Common myeloid progenitor, CD34-positive (primary cell): ENCODE measurements around the gene PTPRN2.

Experiments used
- CTCF ChIA-PET: fragments of 350-600 bp; sonication (Branson Sonifier 250); formaldehyde crosslinking; loops from one replicate; lab custom pipeline; 2021; ENCODE audit warnings: antibody characterized with exemption; lab: Charles Lee
- POLR2A ChIA-PET: fragments of 350-600 bp; sonication (Branson Sonifier 250); formaldehyde crosslinking; loops from one replicate; lab custom pipeline; 2021; ENCODE audit warnings: antibody characterized with exemption; lab: Charles Lee
- DNase-seq, 3 donors: peaks; one replicate each; pipeline versions ENCODE4 v3.0.0 to v3.0.0-alpha.2; 2013
- H3K27ac ChIP-seq, 2 experiments: 1 replicate in 1 of 2; 2 replicates in 1 of 2; pipeline ENCODE4 v1.7.0; 2013; ENCODE audit warnings: inconsistent platforms in 2 of 2, low read length in 2 of 2, mild to moderate bottlenecking in 2 of 2, low read depth in 1 of 2, moderate library complexity in 1 of 2; ENCODE audit not compliant: severe bottlenecking in 2 of 2, insufficient read depth in 1 of 2, poor library complexity in 1 of 2
- H3K27me3 ChIP-seq, 5 experiments: replicated peaks in 2 of 5; 1 replicate in 3 of 5; 2 replicates in 2 of 5; pipeline versions ENCODE4 v1.6.1 to v1.7.0; 2013; ENCODE audit warnings: low read length in 4 of 5, mild to moderate bottlenecking in 2 of 5, moderate library complexity in 2 of 5, inconsistent platforms in 1 of 5; ENCODE audit not compliant: insufficient read depth in 5 of 5, control insufficient read depth in 4 of 5
- H3K36me3 ChIP-seq, 4 experiments: 1 replicate in 2 of 4; 2 replicates in 2 of 4; pipeline versions ENCODE4 v1.6.1 to v1.7.0; 2013; ENCODE audit warnings: low read length in 3 of 4, control low read depth in 1 of 4, mild to moderate bottlenecking in 1 of 4; ENCODE audit not compliant: control insufficient read depth in 4 of 4, insufficient read depth in 4 of 4
- H3K4me1 ChIP-seq, 4 experiments: 1 replicate in 3 of 4; 2 replicates in 1 of 4; pipeline versions ENCODE4 v1.6.1 to v1.7.1; 2013; ENCODE audit warnings: low read length in 3 of 4, mild to moderate bottlenecking in 3 of 4, control low read depth in 1 of 4, inconsistent platforms in 1 of 4, moderate library complexity in 1 of 4; ENCODE audit not compliant: control insufficient read depth in 4 of 4, insufficient read depth in 4 of 4; ENCODE audit errors: control extremely low read depth in 1 of 4
- H3K4me3 ChIP-seq, 7 experiments: 1 replicate in 4 of 7; 2 replicates in 3 of 7; pipeline versions ENCODE4 v1.5.1 to v1.7.0; 2013; ENCODE audit warnings: mild to moderate bottlenecking in 7 of 7, low read length in 6 of 7, moderate library complexity in 6 of 7, inconsistent platforms in 2 of 7, low read depth in 2 of 7, control low read depth in 1 of 7; ENCODE audit not compliant: insufficient read depth in 4 of 7, control insufficient read depth in 1 of 7; ENCODE audit errors: extremely low read depth in 1 of 7
- H3K9me3 ChIP-seq, 5 experiments: 1 replicate in 4 of 5; 2 replicates in 1 of 5; pipeline versions ENCODE4 v1.6.1 to v1.7.1; 2013; ENCODE audit warnings: low read length in 4 of 5, mild to moderate bottlenecking in 2 of 5, inconsistent platforms in 1 of 5, low read depth in 1 of 5, moderate library complexity in 1 of 5; ENCODE audit not compliant: control insufficient read depth in 4 of 5, insufficient read depth in 2 of 5; ENCODE audit errors: control extremely low read depth in 1 of 5
- WGBS: methylation state at CpG from one replicate; pipeline ENCODE4 v1.1.5; 2013; ENCODE audit not compliant: insufficient coverage; 5-methylcytosine and 5-hydroxymethylcytosine counted together

PTPRN2 gene

DNA sequence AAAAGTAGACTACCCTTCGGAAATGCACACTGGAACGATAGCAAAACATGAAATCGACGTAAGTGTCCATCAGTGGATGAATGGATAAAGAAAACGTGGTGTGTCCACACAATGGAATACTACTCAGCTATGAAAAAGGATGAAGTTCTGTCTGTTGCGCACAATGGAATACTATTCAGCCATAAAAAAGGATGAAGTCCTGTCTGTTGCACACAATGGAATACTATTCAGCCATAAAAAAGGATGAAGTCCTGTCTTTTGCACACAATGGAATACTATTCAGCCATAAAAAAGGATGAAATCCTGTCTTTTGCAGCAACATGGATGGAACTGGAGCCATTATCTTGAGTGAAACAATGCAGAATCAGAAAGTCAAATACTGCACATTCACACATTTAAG is 591.8 kb downstream of the PTPRN2 start:
- no peaks in the 10 kb centered on the region for H3K4me1 ChIP-seq
- H3K9me3 ChIP-seq: peaks cover 0 to 3% (median 0%) of the 10 kb centered on the region in 5 experiments
- POLR2A ChIA-PET: no interaction called here

DNA sequence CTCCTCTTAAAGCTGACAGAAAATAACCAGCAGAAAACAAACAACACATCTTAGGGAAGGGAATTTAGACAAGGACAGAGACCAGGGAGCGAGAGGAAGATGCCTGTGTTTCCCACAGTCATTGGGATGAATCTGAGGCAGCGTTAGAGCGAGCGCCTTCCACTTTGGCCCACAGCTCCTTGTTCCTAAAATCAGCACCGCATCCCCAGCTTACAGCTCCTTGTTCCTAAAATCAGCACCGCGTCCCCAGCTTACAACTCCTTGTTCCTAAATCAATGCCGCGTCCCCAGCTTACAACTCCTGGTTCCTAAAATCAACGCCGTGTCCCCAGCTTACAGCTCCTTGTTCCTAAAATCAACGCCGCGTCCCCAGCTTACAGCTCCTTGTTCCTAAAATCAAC is 593.3 kb downstream of the PTPRN2 start:
- 82% methylated on average over 9 of the region's 14 CpGs for WGBS
- Histone ChIP-seq H3K9me3 (peaks cover 0 to 3% (median 0%) of the 10 kb centered on the region in 5 experiments), H3K27me3 (peaks cover 0 to 17% (median 0%) of the 10 kb centered on the region in 5 experiments), H3K36me3 (no peaks in the 10 kb centered on the region), H3K4me3 (no peak overlapping the region), H3K4me1 (no peaks in the 10 kb centered on the region), H3K27ac (no peak overlapping the region)
- no peak for DNase-seq
- CTCF ChIA-PET: no interaction called here
- POLR2A ChIA-PET: no interaction called here

More for the DNA sequence above, 591.8 kb downstream of the PTPRN2 start:
- CTCF ChIA-PET: no interaction called here
- 100% methylated on average over 3 of the region's 6 CpGs for WGBS
- H3K27me3 ChIP-seq: peaks cover 0 to 14% (median 0%) of the 10 kb centered on the region in 5 experiments
- H3K27ac ChIP-seq: no peak overlapping the region
- no peak for DNase-seq
- H3K4me3 ChIP-seq: no peak overlapping the region
- no peaks in the 10 kb centered on the region for H3K36me3 ChIP-seq

DNA sequence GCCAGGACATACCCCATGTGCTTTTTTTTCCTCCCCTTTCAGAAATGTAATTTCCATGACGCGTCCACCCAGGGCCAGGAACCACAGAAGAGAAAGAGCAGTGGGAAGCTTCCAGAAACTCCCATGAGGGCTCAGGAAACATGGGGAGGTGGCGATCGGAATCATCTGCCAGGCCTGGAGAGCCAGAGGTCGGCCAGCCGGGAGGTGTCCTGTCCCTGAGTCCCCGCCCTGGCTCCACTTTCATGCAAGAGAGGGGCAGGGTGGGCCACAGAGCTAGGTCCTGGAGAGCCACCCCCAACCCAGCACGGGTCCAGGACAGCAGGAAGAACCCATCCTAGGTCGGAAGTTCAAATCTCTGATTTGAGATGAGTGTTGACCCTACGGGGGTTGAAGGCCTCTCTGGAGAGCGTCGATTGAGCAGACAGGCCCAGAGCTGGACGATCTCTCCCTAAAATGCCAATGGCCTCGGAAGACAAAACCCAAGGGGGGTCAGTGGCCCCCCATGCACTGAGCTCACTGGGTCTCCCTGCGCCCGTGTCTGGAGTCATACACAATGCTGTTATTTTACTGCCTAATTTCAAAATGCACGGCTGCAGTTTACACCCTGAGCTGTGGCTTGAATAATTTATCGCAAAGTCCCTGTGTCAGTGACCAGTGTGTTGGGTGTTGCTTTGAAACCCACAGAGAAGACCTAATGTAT is 594.1 kb downstream of the PTPRN2 start:
- ChIA-PET POLR2A (no interaction called here), CTCF (no interaction called here)
- Histone ChIP-seq H3K27ac (no peak overlapping the region), H3K4me1 (no peaks in the 10 kb centered on the region), H3K36me3 (no peaks in the 10 kb centered on the region), H3K9me3 (peaks cover 0 to 3% (median 0%) of the 10 kb centered on the region in 5 experiments), H3K27me3 (peaks cover 0 to 18% (median 0%) of the 10 kb centered on the region in 5 experiments), H3K4me3 (no peak overlapping the region)
- DNase-seq: no peak
- 96% methylated on average over 17 of the region's 18 CpGs for WGBS

DNA sequence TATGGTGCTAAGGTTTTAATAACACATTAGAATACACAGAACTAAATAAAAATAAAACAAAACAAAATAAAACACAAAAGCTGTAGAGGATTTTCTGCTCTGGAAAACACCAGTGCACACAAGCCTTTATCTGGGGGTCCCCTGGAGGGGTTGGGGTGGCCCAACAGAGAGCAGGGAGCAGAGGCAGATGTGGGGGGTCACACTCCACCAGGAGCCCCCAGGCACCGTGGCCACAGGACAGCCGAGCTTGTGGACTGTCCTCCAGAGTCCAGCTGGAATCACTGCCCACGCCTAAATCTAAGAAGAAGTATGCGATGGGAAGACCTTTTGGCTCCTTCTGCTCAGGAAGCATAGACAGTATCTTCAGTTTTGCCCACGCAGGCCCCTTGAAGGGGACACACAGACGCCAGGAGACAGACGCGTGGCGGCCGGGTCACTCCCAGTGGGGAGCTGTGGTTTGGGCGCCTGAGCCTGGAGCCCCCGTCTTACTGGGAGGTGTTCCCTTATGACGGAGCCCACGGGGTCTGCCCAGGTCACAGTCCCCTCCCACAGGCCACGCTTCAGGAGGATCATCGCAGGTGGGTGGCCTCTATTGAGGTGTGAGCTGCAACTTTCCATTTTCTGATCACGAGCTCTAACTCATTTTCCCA is 595.0 kb downstream of the PTPRN2 start:
- WGBS: 96% methylated on average over 15 of the region's 17 CpGs
- CTCF ChIA-PET: interaction anchor here (0.9 kb wide), 1 partner anchor 12 kb away, joined by 3 read pairs; no protein-coding TSS in a partner anchor

DNA sequence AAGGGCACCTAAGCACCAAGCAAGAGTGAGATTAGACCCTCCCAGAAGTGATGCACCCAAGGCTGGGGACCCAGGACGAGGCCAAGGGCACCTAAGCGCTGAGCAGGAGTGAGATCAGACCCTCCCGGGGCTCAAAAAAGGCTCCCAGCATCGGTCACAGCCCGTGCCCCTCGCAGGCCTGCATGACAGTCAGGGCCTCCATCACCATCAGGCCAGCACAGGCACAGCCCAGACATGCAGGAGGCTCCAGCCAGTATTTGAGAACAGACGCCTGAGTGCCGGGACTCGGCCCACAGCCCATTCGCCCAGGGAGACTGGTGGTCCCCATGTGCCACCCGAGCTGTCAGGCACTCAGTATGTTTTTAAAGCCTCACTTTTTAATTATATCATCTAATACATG is 595.9 kb downstream of the PTPRN2 start:
- ChIA-PET POLR2A (no interaction called here), CTCF (no interaction called here)
- Histone ChIP-seq H3K27ac (no peak overlapping the region), H3K27me3 (peaks cover 0 to 20% (median 0%) of the 10 kb centered on the region in 5 experiments), H3K4me1 (no peaks in the 10 kb centered on the region), H3K4me3 (no peak overlapping the region), H3K36me3 (no peaks in the 10 kb centered on the region), H3K9me3 (peaks cover 0 to 3% (median 0%) of the 10 kb centered on the region in 5 experiments)
- no peak for DNase-seq
- 87% methylated on average over 10 of the region's 11 CpGs for WGBS

More for the DNA sequence above, 595.0 kb downstream of the PTPRN2 start:
- no peak overlapping the region for H3K27ac ChIP-seq
- H3K27me3 ChIP-seq: peaks cover 0 to 20% (median 0%) of the 10 kb centered on the region in 5 experiments
- H3K4me1 ChIP-seq: no peaks in the 10 kb centered on the region
- DNase-seq: no peak
- H3K9me3 ChIP-seq: peaks cover 0 to 3% (median 0%) of the 10 kb centered on the region in 5 experiments
- POLR2A ChIA-PET: no interaction called here
- no peak overlapping the region for H3K4me3 ChIP-seq
- H3K36me3 ChIP-seq: no peaks in the 10 kb centered on the region

DNA sequence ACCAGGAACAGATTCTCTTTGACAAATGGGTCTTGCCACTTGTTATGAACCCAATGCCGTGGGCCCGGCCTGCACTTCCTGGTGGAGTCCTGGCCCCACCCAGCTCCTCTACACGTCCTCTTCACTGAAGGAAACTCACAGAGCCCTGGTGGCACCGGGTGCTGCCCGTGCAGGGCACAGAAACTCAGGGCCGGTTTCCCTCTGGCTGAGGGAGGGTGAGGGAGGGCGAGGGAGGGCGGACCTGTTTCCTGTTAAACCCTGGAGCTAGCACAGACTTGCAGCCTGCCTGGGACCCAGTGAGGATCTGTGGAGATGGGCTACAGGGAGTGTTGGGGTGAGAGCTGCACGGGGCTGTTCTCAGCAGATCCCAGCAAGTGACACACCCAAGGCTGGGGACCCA is 596.3 kb downstream of the PTPRN2 start:
- ChIA-PET POLR2A (no interaction called here), CTCF (no interaction called here)
- Histone ChIP-seq H3K4me3 (no peak overlapping the region), H3K36me3 (no peaks in the 10 kb centered on the region), H3K27me3 (peaks cover 0 to 20% (median 0%) of the 10 kb centered on the region in 5 experiments), H3K9me3 (peaks cover 0 to 3% (median 0%) of the 10 kb centered on the region in 5 experiments), H3K4me1 (no peaks in the 10 kb centered on the region), H3K27ac (no peak overlapping the region)
- 58% methylated on average over 6 of the region's 9 CpGs for WGBS
- DNase-seq: no peak

DNA sequence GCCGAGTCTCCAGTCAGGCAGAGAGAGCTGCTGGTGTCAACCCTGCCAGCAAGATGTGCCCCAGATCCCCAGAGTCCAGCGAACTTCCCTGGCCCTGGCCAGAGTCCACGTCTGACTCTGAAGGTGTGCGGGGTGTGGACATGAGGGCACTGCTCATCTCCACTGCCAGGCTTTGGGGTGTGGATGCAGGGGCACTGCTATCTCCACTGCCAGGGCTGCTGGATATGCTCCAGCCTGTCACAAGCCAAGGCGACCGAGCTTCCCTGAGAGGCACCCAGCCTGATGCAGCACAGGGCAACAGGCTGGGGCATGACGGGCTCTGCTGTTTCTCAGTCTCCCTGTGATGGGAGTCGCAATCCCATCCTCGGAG is 596.8 kb downstream of the PTPRN2 start:
- CTCF ChIA-PET: no interaction called here
- no peaks in the 10 kb centered on the region for H3K4me1 ChIP-seq

More for the DNA sequence above, 596.8 kb downstream of the PTPRN2 start:
- no peaks in the 10 kb centered on the region for H3K36me3 ChIP-seq
- H3K27me3 ChIP-seq: peaks cover 0 to 20% (median 0%) of the 10 kb centered on the region in 5 experiments
- no peak for DNase-seq
- H3K9me3 ChIP-seq: peaks cover 0 to 2% (median 0%) of the 10 kb centered on the region in 5 experiments
- POLR2A ChIA-PET: no interaction called here
- no peak overlapping the region for H3K4me3 ChIP-seq
- H3K27ac ChIP-seq: no peak overlapping the region
- 78% methylated on average over 9 of the region's 9 CpGs for WGBS
